GM19193 (cell line): ENCODE data around the gene CGREF1.

Experiments used
- POLR2A ChIP-seq: IDR thresholded peaks from 4 replicates; pipeline ENCODE4 v1.6.1; 2011; ENCODE audit not compliant: insufficient read depth, insufficient read length; ENCODE audit errors: extremely low read depth

Gene CGREF1

GRCh38 chr2:27118525-27119329 lies at the start of gene CGREF1:
CGREF1 (minus strand) TSS chr2:27119128; CDS start chr2:27104366, 14,762 bp downstream.
- TF ChIP-seq POLR2A = no peak

GRCh38 chr2:27164960-27165763 lies 46.2 kb upstream of the CGREF1 start:
- TF ChIP-seq POLR2A = no peak

- TF ChIP-seq POLR2A = no peak
These were observed 43.5 kb upstream of the CGREF1 start for GRCh38 chr2:27162151-27163121.

GRCh38 chr2:27160191-27160590 lies 41.3 kb upstream of the CGREF1 start:
- TF ChIP-seq POLR2A = no peak

GRCh38 chr2:27159271-27159670 lies 40.3 kb upstream of the CGREF1 start:
- no peak for TF ChIP-seq POLR2A

- no peak for TF ChIP-seq POLR2A
These were observed 39.5 kb upstream of the CGREF1 start for GRCh38 chr2:27158468-27158867.

- TF ChIP-seq POLR2A = no peak
These were observed 36.2 kb upstream of the CGREF1 start for GRCh38 chr2:27155069-27155520.

GRCh38 chr2:27154488-27154887 lies 35.6 kb upstream of the CGREF1 start:
- TF ChIP-seq POLR2A = no peak

GRCh38 chr2:27152796-27153464 lies 34.0 kb upstream of the CGREF1 start:
- TF ChIP-seq POLR2A = no peak

- no peak for TF ChIP-seq POLR2A
These were observed 33.3 kb upstream of the CGREF1 start for GRCh38 chr2:27152102-27152795.

GRCh38 chr2:27150639-27151230 lies 31.8 kb upstream of the CGREF1 start:
- no peak for TF ChIP-seq POLR2A

GRCh38 chr2:27149570-27150405 lies 30.9 kb upstream of the CGREF1 start:
- no peak for TF ChIP-seq POLR2A

- no peak for TF ChIP-seq POLR2A
These were observed 30.0 kb upstream of the CGREF1 start, which contains the start of gene TCF23 for GRCh38 chr2:27148801-27149439. TCF23 (plus strand) TSS chr2:27149004; CDS start chr2:27149134, 130 bp downstream.
